ENCODE measurements around the gene SNAP23. TPM values are rescaled to one million over a fixed set of nuclear protein-coding genes. Genes with fewer than 3 reads are reported as not detected.

SNAP23 gene
- total and polyA plus RNA-seq, 2 experiments from 2014 or later: 58.8 to 88.1 TPM

- TF ChIP-seq, protein P1, sequence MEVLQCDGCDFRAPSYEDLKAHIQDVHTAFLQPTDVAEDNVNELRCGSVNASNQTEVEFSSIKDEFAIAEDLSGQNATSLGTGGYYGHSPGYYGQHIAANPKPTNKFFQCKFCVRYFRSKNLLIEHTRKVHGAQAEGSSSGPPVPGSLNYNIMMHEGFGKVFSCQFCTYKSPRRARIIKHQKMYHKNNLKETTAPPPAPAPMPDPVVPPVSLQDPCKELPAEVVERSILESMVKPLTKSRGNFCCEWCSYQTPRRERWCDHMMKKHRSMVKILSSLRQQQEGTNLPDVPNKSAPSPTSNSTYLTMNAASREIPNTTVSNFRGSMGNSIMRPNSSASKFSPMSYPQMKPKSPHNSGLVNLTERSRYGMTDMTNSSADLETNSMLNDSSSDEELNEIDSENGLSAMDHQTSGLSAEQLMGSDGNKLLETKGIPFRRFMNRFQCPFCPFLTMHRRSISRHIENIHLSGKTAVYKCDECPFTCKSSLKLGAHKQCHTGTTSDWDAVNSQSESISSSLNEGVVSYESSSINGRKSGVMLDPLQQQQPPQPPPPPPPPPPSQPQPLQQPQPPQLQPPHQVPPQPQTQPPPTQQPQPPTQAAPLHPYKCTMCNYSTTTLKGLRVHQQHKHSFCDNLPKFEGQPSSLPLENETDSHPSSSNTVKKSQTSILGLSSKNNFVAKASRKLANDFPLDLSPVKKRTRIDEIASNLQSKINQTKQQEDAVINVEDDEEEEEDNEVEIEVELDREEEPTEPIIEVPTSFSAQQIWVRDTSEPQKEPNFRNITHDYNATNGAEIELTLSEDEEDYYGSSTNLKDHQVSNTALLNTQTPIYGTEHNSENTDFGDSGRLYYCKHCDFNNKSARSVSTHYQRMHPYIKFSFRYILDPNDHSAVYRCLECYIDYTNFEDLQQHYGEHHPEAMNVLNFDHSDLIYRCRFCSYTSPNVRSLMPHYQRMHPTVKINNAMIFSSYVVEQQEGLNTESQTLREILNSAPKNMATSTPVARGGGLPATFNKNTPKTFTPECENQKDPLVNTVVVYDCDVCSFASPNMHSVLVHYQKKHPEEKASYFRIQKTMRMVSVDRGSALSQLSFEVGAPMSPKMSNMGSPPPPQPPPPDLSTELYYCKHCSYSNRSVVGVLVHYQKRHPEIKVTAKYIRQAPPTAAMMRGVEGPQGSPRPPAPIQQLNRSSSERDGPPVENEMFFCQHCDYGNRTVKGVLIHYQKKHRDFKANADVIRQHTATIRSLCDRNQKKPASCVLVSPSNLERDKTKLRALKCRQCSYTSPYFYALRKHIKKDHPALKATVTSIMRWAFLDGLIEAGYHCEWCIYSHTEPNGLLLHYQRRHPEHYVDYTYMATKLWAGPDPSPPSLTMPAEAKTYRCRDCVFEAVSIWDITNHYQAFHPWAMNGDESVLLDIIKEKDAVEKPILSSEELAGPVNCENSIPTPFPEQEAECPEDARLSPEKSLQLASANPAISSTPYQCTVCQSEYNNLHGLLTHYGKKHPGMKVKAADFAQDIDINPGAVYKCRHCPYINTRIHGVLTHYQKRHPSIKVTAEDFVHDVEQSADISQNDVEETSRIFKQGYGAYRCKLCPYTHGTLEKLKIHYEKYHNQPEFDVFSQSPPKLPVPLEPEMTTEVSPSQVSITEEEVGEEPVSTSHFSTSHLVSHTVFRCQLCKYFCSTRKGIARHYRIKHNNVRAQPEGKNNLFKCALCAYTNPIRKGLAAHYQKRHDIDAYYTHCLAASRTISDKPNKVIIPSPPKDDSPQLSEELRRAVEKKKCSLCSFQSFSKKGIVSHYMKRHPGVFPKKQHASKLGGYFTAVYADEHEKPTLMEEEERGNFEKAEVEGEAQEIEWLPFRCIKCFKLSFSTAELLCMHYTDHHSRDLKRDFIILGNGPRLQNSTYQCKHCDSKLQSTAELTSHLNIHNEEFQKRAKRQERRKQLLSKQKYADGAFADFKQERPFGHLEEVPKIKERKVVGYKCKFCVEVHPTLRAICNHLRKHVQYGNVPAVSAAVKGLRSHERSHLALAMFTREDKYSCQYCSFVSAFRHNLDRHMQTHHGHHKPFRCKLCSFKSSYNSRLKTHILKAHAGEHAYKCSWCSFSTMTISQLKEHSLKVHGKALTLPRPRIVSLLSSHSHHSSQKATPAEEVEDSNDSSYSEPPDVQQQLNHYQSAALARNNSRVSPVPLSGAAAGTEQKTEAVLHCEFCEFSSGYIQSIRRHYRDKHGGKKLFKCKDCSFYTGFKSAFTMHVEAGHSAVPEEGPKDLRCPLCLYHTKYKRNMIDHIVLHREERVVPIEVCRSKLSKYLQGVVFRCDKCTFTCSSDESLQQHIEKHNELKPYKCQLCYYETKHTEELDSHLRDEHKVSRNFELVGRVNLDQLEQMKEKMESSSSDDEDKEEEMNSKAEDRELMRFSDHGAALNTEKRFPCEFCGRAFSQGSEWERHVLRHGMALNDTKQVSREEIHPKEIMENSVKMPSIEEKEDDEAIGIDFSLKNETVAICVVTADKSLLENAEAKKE (CRISPR knock-in tag; IDR thresholded peaks at IDR 0.05): no peak
- no peak for TF ChIP-seq EZH2 (IDR thresholded peaks at IDR 0.05; ENCODE audit: low read depth, unreplicated experiment)
- TF ChIP-seq JUNB (IDR thresholded peaks at IDR 0.05; ENCODE audit: unreplicated experiment): no peak
- TF ChIP-seq, protein P2, sequence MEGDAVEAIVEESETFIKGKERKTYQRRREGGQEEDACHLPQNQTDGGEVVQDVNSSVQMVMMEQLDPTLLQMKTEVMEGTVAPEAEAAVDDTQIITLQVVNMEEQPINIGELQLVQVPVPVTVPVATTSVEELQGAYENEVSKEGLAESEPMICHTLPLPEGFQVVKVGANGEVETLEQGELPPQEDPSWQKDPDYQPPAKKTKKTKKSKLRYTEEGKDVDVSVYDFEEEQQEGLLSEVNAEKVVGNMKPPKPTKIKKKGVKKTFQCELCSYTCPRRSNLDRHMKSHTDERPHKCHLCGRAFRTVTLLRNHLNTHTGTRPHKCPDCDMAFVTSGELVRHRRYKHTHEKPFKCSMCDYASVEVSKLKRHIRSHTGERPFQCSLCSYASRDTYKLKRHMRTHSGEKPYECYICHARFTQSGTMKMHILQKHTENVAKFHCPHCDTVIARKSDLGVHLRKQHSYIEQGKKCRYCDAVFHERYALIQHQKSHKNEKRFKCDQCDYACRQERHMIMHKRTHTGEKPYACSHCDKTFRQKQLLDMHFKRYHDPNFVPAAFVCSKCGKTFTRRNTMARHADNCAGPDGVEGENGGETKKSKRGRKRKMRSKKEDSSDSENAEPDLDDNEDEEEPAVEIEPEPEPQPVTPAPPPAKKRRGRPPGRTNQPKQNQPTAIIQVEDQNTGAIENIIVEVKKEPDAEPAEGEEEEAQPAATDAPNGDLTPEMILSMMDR (conservative IDR thresholded peaks at IDR 0.05; ENCODE audit: low read depth in 2 of 2): no peak
- no peak for TF ChIP-seq STAT1 (IDR thresholded peaks at IDR 0.05; ENCODE audit: unreplicated experiment)
- TF ChIP-seq NANOG (IDR thresholded peaks at IDR 0.05; ENCODE audit: borderline replicate concordance): no peak
- TF ChIP-seq ZNF114 (CRISPR knock-in tag; IDR thresholded peaks at IDR 0.05): no peak
- no peak for TF ChIP-seq ETS1 (IDR thresholded peaks at IDR 0.05)
- TF ChIP-seq ZNF331 (CRISPR knock-in tag; IDR thresholded peaks at IDR 0.05; ENCODE audit: low read depth): no peak
- TF ChIP-seq POLR2AphosphoS5 (IDR thresholded peaks at IDR 0.05; ENCODE audit: low read depth): no peak
Observed at GRCh38 chr15:42482701-42483100, 12.7 kb upstream of the SNAP23 start (continued).

Measured in GM23338 (cell line).